Mesenchymal stem cell (in vitro differentiated cells and primary cell): ENCODE data around the gene CD200R1L.
"Not testable (repeated sequence)": the region's sequence is repeated elsewhere in the genome, so short reads cannot be mapped to it uniquely, and the experiment has no call there.

ENCODE experiments used
- DNase-seq: peaks from one replicate; pipeline ENCODE4 v3.0.0-alpha.2; 2013
- H2AFZ ChIP-seq: one replicate; pipeline ENCODE4 v1.6.1; 2013; ENCODE audit warnings: low read depth, mild to moderate bottlenecking, control low read depth, inconsistent platforms, low read length, moderate library complexity
- H2AK5ac ChIP-seq: 2 replicates; pipeline ENCODE4 v1.6.1; 2013; ENCODE audit warnings: low read length, moderate library complexity, mild to moderate bottlenecking, inconsistent platforms; ENCODE audit not compliant: severe bottlenecking
- H2BK120ac ChIP-seq: one replicate; pipeline ENCODE4 v1.6.1; 2013; ENCODE audit warnings: low read depth, mild to moderate bottlenecking, inconsistent platforms, low read length, moderate library complexity
- H2BK12ac ChIP-seq, 2 experiments: one replicate each; pipeline ENCODE4 v1.6.1; 2013; ENCODE audit warnings: inconsistent platforms in 2 of 2, low read length in 2 of 2, mild to moderate bottlenecking in 2 of 2, moderate library complexity in 2 of 2, control low read depth in 1 of 2
- H2BK15ac ChIP-seq: one replicate; pipeline ENCODE4 v1.6.1; 2013; ENCODE audit warnings: mild to moderate bottlenecking, low read depth, inconsistent platforms; ENCODE audit not compliant: poor library complexity, severe bottlenecking
- H2BK5ac ChIP-seq: 2 replicates; pipeline ENCODE4 v1.6.1; 2013; ENCODE audit warnings: low read depth, mild to moderate bottlenecking, low read length, control low read depth, inconsistent platforms; ENCODE audit not compliant: poor library complexity, severe bottlenecking
- H3K14ac ChIP-seq, 2 experiments: one replicate each; pipeline ENCODE4 v1.6.1; 2013; ENCODE audit warnings: inconsistent platforms in 2 of 2, low read length in 2 of 2, control low read depth in 1 of 2, mild to moderate bottlenecking in 1 of 2, moderate library complexity in 1 of 2
- H3K18ac ChIP-seq, 2 experiments: one replicate each; pipeline ENCODE4 v1.6.1; 2013; ENCODE audit warnings: inconsistent platforms in 2 of 2, low read length in 2 of 2, control low read depth in 1 of 2, low read depth in 1 of 2, mild to moderate bottlenecking in 1 of 2
- H3K23ac ChIP-seq, 2 experiments: one replicate each; pipeline ENCODE4 v1.6.1; 2013; ENCODE audit warnings: inconsistent platforms in 2 of 2, low read length in 2 of 2, mild to moderate bottlenecking in 2 of 2, moderate library complexity in 2 of 2, control low read depth in 1 of 2
- H3K27ac ChIP-seq: 2 replicates; pipeline ENCODE4 v1.5.1; 2013; ENCODE audit warnings: mild to moderate bottlenecking, moderate library complexity, low read length, control low read depth, inconsistent platforms; ENCODE audit not compliant: poor library complexity, severe bottlenecking
- H3K27me3 ChIP-seq, 2 experiments: 2 replicates each; pipeline versions ENCODE4 v1.6.1 to v1.7.0; 2013; ENCODE audit warnings: low read length in 2 of 2, mild to moderate bottlenecking in 2 of 2, moderate library complexity in 2 of 2, control low read depth in 1 of 2, inconsistent platforms in 1 of 2; ENCODE audit not compliant: control insufficient read depth in 1 of 2, insufficient read depth in 1 of 2
- H3K36me3 ChIP-seq, 2 experiments: 2 replicates each; pipeline versions ENCODE4 v1.6.1 to v1.7.0; 2013; ENCODE audit warnings: low read length in 2 of 2, control low read depth in 1 of 2, inconsistent platforms in 1 of 2, low read depth in 1 of 2, mild to moderate bottlenecking in 1 of 2; ENCODE audit not compliant: insufficient read depth in 2 of 2, control insufficient read depth in 1 of 2
- H3K4ac ChIP-seq, 2 experiments: one replicate each; pipeline ENCODE4 v1.6.1; 2013; ENCODE audit warnings: inconsistent platforms in 2 of 2, low read length in 2 of 2, mild to moderate bottlenecking in 2 of 2, moderate library complexity in 2 of 2, control low read depth in 1 of 2, low read depth in 1 of 2
- H3K4me1 ChIP-seq: 2 replicates; pipeline ENCODE4 v1.6.1; 2013; ENCODE audit warnings: low read depth, low read length, control low read depth; ENCODE audit not compliant: control insufficient read depth, insufficient read depth
- H3K4me2 ChIP-seq: 2 replicates; pipeline ENCODE4 v1.6.1; 2013; ENCODE audit warnings: low read length, mild to moderate bottlenecking, inconsistent platforms; ENCODE audit not compliant: poor library complexity, severe bottlenecking
- H3K4me3 ChIP-seq, 2 experiments: 2 replicates each; pipeline versions ENCODE4 v1.5.1 to v1.7.0; 2013; ENCODE audit warnings: low read length in 2 of 2, mild to moderate bottlenecking in 2 of 2, control low read depth in 1 of 2, low read depth in 1 of 2; ENCODE audit not compliant: insufficient read depth in 1 of 2
- H3K79me1 ChIP-seq: replicated peaks from 2 replicates; pipeline ENCODE4 v1.6.1; 2013; ENCODE audit warnings: mild to moderate bottlenecking, control low read depth, low read length, inconsistent platforms; ENCODE audit not compliant: poor library complexity, severe bottlenecking
- H3K9ac ChIP-seq: 2 replicates; pipeline ENCODE4 v1.7.0; 2013; ENCODE audit warnings: mild to moderate bottlenecking, low read length, moderate library complexity
- H3K9me3 ChIP-seq: 2 replicates; pipeline ENCODE4 v1.7.0; 2013; ENCODE audit warnings: mild to moderate bottlenecking, low read length; ENCODE audit not compliant: control insufficient read depth
- H4K8ac ChIP-seq: one replicate; pipeline ENCODE4 v1.6.1; 2013; ENCODE audit warnings: inconsistent platforms, mild to moderate bottlenecking, low read length, moderate library complexity
- H4K91ac ChIP-seq: one replicate; pipeline ENCODE4 v1.6.1; 2013; ENCODE audit warnings: mild to moderate bottlenecking, low read length, inconsistent platforms
- WGBS: methylation state at CpG from one replicate; pipeline ENCODE4 v1.1.7; 2013; ENCODE audit warnings: mixed read lengths; 5-methylcytosine and 5-hydroxymethylcytosine counted together

Gene CD200R1L

GRCh38 chr3:112855074-112855473 lies 8.4 kb upstream of the CD200R1L start:
- not testable (repeated sequence) for H3K23ac ChIP-seq, H3K36me3 ChIP-seq, H3K4ac ChIP-seq, H3K27me3 ChIP-seq, H2AFZ ChIP-seq, H4K91ac ChIP-seq, H3K4me3 ChIP-seq, H3K9ac ChIP-seq, H3K4me1 ChIP-seq, H4K8ac ChIP-seq, H2BK120ac ChIP-seq, H3K14ac ChIP-seq, H2BK5ac ChIP-seq, H3K79me1 ChIP-seq, H2AK5ac ChIP-seq, H3K27ac ChIP-seq, H2BK12ac ChIP-seq, H3K4me2 ChIP-seq, H2BK15ac ChIP-seq, DNase-seq, H3K18ac ChIP-seq
- WGBS: 87% methylated on average over 2 of the region's 3 CpGs
- H3K9me3 ChIP-seq: peaks cover 22% of the 10 kb centered on the region

DNA sequence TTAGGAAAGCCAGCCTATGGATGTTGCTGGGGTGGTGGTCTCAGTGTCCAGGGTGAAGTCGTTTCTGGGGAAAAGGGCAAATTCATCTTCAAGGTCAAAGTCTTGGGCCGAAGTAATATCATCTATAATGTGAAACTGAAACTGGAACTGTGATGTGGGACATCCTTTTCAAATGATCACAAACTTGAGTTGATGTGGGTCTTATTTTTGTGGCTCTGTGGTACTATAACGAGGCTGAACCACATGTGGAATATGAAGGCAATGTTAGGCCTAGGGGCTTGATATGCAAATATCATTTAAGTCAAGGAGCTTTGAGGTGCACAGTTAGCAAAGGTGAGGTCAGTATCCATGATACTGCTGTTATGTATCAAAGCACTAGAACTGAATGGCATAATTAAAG lies 1.5 kb upstream of the CD200R1L start:
- Histone ChIP-seq H3K9ac (no peak overlapping the region), H3K4me2 (no peak overlapping the region), H2BK5ac (no peak overlapping the region), H3K9me3 (peaks cover 25% of the 10 kb centered on the region), H2AK5ac (no peak overlapping the region), H3K18ac (no peak overlapping the region), H3K79me1 (no peaks in the 10 kb centered on the region), H3K27ac (no peak overlapping the region), H3K14ac (no peak overlapping the region), H3K4me1 (no peaks in the 10 kb centered on the region), H3K27me3 (no peaks in the 10 kb centered on the region), H3K23ac (no peak overlapping the region), H2BK120ac (no peak overlapping the region), H3K36me3 (no peaks in the 10 kb centered on the region), H3K4ac (no peak overlapping the region), H3K4me3 (no peak overlapping the region), H4K8ac (no peak overlapping the region), H2BK15ac (no peak overlapping the region), H4K91ac (no peak overlapping the region), H2BK12ac (no peak overlapping the region), H2AFZ (no peak overlapping the region)
- WGBS: 58% methylated on average over 3 of the region's 3 CpGs
- no peak for DNase-seq

DNA sequence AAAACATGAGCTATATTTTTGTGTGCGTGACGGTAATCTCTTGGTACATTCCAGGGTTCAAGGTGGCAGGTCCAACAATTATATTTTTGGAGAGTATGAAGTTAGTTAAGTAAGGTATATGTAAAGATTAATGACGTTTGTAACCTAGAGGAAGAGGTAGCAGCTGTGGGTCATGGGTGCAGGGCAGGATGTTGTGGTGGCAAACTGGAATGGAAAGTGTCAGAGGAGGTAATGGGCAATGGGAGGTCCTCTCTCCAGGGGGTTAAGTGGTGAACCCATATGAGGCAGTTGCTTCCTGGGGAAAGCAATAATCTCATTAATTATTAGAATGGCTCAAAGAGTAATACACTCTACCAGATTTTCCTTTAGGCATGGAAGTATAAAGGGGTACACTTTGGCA lies 1.0 kb upstream of the CD200R1L start:
- Histone ChIP-seq H4K8ac (no peak overlapping the region), H3K4me2 (no peak overlapping the region), H3K23ac (no peak overlapping the region), H3K9ac (no peak overlapping the region), H3K14ac (no peak overlapping the region), H3K4ac (no peak overlapping the region), H2BK15ac (no peak overlapping the region), H2BK12ac (no peak overlapping the region), H3K4me1 (no peaks in the 10 kb centered on the region), H2AK5ac (no peak overlapping the region), H2BK5ac (no peak overlapping the region), H3K9me3 (peaks cover 29% of the 10 kb centered on the region), H3K27ac (no peak overlapping the region), H3K4me3 (no peak overlapping the region), H2AFZ (no peak overlapping the region), H3K36me3 (no peaks in the 10 kb centered on the region), H3K27me3 (no peaks in the 10 kb centered on the region), H3K18ac (no peak overlapping the region), H4K91ac (no peak overlapping the region), H2BK120ac (no peak overlapping the region), H3K79me1 (no peaks in the 10 kb centered on the region)
- WGBS: 79% methylated on average over 3 of the region's 3 CpGs
- no peak for DNase-seq

DNA sequence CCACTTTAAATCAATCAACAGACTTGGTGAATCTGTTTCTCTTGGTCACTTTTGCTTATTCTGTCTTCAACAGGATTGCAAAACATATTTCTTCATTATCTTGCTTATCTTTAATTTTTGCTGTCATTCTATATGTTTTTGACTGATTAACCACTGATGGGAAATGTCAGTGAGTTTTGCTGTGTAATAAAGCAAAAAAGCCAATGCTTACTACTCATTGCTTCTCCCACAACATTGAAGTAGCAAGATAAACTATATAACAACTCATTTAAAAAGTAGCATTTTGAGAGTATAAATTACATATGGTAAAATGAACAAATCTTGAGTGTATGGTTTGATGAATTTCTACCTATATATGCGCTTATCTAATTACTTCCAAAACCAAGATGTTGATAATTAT lies 892 bp downstream of the CD200R1L start:
- no peak for DNase-seq
- H3K36me3 ChIP-seq: no peaks in the 10 kb centered on the region
- no peak overlapping the region for H4K91ac ChIP-seq
- no peak overlapping the region for H3K23ac ChIP-seq
- H2BK12ac ChIP-seq: no peak overlapping the region
- no peaks in the 10 kb centered on the region for H3K79me1 ChIP-seq
- no peak overlapping the region for H2BK15ac ChIP-seq
- H3K4me1 ChIP-seq: no peaks in the 10 kb centered on the region
- H2AFZ ChIP-seq: no peak overlapping the region
- no peak overlapping the region for H4K8ac ChIP-seq
- no peak overlapping the region for H3K14ac ChIP-seq
- no CpG with 5 or more reads among the region's 1 CpG for WGBS
- H3K27ac ChIP-seq: no peak overlapping the region
- no peak overlapping the region for H2AK5ac ChIP-seq
- no peak overlapping the region for H3K4ac ChIP-seq
- no peak overlapping the region for H3K9ac ChIP-seq
- H2BK5ac ChIP-seq: no peak overlapping the region
- no peak overlapping the region for H3K18ac ChIP-seq
- no peak overlapping the region for H3K4me3 ChIP-seq
- H3K9me3 ChIP-seq: peaks cover 22% of the 10 kb centered on the region
- no peak overlapping the region for H2BK120ac ChIP-seq
- no peaks in the 10 kb centered on the region for H3K27me3 ChIP-seq
- no peak overlapping the region for H3K4me2 ChIP-seq
